C4-2B (cell line): Measurements from ENCODE around the gene RASD1.

ENCODE experiments used
- ZFX ChIP-seq: fragments of 450-650 bp; IDR thresholded peaks from 2 replicates; pipeline ENCODE4 v1.6.1; 2017
- TF ChIP-seq, protein P1 (sequence below): fragments of 450-650 bp; conservative IDR thresholded peaks from 2 replicates; pipeline ENCODE4 v1.5.1; 2017; ENCODE audit warnings: mild to moderate bottlenecking

DNA sequence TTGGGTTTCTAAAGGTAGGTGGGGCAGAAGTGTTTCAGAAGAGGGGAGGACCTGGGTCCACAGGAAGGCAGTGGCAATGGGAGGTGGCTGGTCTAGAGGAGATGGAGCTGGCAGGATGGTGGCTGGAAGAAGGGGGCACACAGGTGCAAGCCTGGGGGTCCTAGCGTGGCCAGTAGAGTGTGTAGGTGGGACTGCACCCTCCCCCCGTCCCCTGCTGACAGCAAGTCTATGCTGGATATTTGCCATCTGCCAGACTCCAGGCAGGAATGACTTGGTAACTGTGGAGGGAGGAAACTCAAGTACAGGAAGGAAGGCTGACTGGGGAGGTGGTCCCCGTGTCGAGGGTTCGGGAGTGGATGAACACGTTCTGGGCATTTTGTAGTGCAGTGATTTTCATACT, 10.8 kb downstream of the RASD1 start:
- TF ChIP-seq, protein P1, sequence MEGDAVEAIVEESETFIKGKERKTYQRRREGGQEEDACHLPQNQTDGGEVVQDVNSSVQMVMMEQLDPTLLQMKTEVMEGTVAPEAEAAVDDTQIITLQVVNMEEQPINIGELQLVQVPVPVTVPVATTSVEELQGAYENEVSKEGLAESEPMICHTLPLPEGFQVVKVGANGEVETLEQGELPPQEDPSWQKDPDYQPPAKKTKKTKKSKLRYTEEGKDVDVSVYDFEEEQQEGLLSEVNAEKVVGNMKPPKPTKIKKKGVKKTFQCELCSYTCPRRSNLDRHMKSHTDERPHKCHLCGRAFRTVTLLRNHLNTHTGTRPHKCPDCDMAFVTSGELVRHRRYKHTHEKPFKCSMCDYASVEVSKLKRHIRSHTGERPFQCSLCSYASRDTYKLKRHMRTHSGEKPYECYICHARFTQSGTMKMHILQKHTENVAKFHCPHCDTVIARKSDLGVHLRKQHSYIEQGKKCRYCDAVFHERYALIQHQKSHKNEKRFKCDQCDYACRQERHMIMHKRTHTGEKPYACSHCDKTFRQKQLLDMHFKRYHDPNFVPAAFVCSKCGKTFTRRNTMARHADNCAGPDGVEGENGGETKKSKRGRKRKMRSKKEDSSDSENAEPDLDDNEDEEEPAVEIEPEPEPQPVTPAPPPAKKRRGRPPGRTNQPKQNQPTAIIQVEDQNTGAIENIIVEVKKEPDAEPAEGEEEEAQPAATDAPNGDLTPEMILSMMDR = no peak
- TF ChIP-seq ZFX = no peak
